Bronchial epithelial cell (primary cell): ENCODE results near the gene SENP3. TPM values are rescaled to one million over a fixed set of nuclear protein-coding genes. Genes with fewer than 3 reads are reported as not detected.

ENCODE experiments used
- DNase-seq: peaks from one replicate; pipeline ENCODE4 v3.0.0-alpha.2; 2010; ENCODE audit warnings: low read depth
- FAIRE-seq: peaks from 2 replicates; lab custom pipeline; 2011; peaks lifted over from hg19 to GRCh38; lab: Jason Lieb, UNC
- H3K27me3 ChIP-seq: 2 replicates; pipeline ENCODE4 v1.5.1; 2011; ENCODE audit warnings: low read length; ENCODE audit not compliant: control insufficient read depth, insufficient read depth
- H3K36me3 ChIP-seq: 2 replicates; pipeline ENCODE4 v1.5.1; 2011; ENCODE audit warnings: low read length; ENCODE audit not compliant: control insufficient read depth, insufficient read depth
- H3K4me3 ChIP-seq: 2 replicates; pipeline ENCODE4 v1.5.1; 2011; ENCODE audit warnings: mild to moderate bottlenecking, low read depth, low read length, control low read depth
- CTCF ChIP-seq: IDR thresholded peaks from 2 replicates; pipeline ENCODE4 v1.5.1; 2011; ENCODE audit warnings: mild to moderate bottlenecking, moderate library complexity, low read length, control low read depth, inconsistent platforms; ENCODE audit not compliant: insufficient read depth, severe bottlenecking
- total RNA-seq: library from RNA; depleted of rRNA; stranded (reverse); fragments of >200 nt; gene quantifications from 2 replicates; pipeline ENCODE4 v1.2.1, GENCODE V29; 2014

Gene SENP3
- total RNA-seq, 1 donor from 2014 or later: 129 TPM

GRCh38 chr17:7570351-7570750 lies 8.6 kb downstream of the SENP3 start:
- H3K4me3 ChIP-seq: no peak overlapping the region
- H3K36me3 ChIP-seq: peaks cover 37% of the 10 kb centered on the region
- peak; percentile 75 for FAIRE-seq
- DNase-seq: no peak
- no peaks in the 10 kb centered on the region for H3K27me3 ChIP-seq
- no peak for TF ChIP-seq CTCF

GRCh38 chr17:7572338-7572587 lies 10.5 kb downstream of the SENP3 start:
- FAIRE-seq (no peak), DNase-seq (no peak)
- Histone ChIP-seq H3K36me3 (peaks cover 43% of the 10 kb centered on the region), H3K4me3 (peak overlapping the region; percentile 100), H3K27me3 (no peaks in the 10 kb centered on the region)
- TF ChIP-seq CTCF: no peak

- Histone ChIP-seq H3K27me3 (no peaks in the 10 kb centered on the region), H3K36me3 (peaks cover 44% of the 10 kb centered on the region), H3K4me3 (peak overlapping the region; percentile 100)
- no peak for TF ChIP-seq CTCF
- DNase-seq: peak; percentile 96
- no peak for FAIRE-seq
Observed at GRCh38 chr17:7572588-7573323, 11.0 kb downstream of the SENP3 start.

- no peak for TF ChIP-seq CTCF
- Histone ChIP-seq H3K27me3 (no peaks in the 10 kb centered on the region), H3K36me3 (peaks cover 47% of the 10 kb centered on the region), H3K4me3 (peak overlapping the region; percentile 100)
- DNase-seq (peak; percentile 54), FAIRE-seq (no peak)
Observed at GRCh38 chr17:7573324-7574080, 11.8 kb downstream of the SENP3 start.

- DNase-seq: no peak
- H3K36me3 ChIP-seq: peaks cover 45% of the 10 kb centered on the region
- no peak for TF ChIP-seq CTCF
- FAIRE-seq: peak; percentile 40
- H3K27me3 ChIP-seq: no peaks in the 10 kb centered on the region
- H3K4me3 ChIP-seq: peak overlapping the region; percentile 100
Observed at GRCh38 chr17:7574176-7574953, 12.6 kb downstream of the SENP3 start.
